Choroid plexus epithelial cell (primary cell): ENCODE results near the gene PDE9A.

Experiments
- DNase-seq: peaks from one replicate; pipeline ENCODE4 v3.0.0-alpha.2; 2010; ENCODE audit warnings: low read depth
- H3K4me3 ChIP-seq: 2 replicates; pipeline ENCODE4 v1.5.1; 2011; ENCODE audit warnings: low read depth, mild to moderate bottlenecking, control low read depth, low read length, moderate library complexity
- CTCF ChIP-seq: conservative IDR thresholded peaks from 2 replicates; pipeline ENCODE4 v1.5.1; 2011; ENCODE audit warnings: low read depth, mild to moderate bottlenecking, control low read depth, inconsistent platforms, low read length, moderate library complexity

PDE9A gene

GRCh38 chr21:42747746-42748351 is 94.4 kb downstream of the PDE9A start:
- DNase-seq = no peak
- TF ChIP-seq CTCF = no peak
- no peak overlapping the region for H3K4me3 ChIP-seq

- no peak for DNase-seq
- H3K4me3 ChIP-seq = no peak overlapping the region
- TF ChIP-seq CTCF = no peak
These were observed 95.3 kb downstream of the PDE9A start for GRCh38 chr21:42748620-42749176.

- no peak for DNase-seq
- H3K4me3 ChIP-seq = no peak overlapping the region
- TF ChIP-seq CTCF = no peak
These were observed 97.5 kb downstream of the PDE9A start for GRCh38 chr21:42750737-42751530.

GRCh38 chr21:42751866-42752265 is 98.4 kb downstream of the PDE9A start:
- DNase-seq = no peak
- no peak overlapping the region for H3K4me3 ChIP-seq
- TF ChIP-seq CTCF = no peak

- TF ChIP-seq CTCF = no peak
- no peak for DNase-seq
These were observed 100.4 kb downstream of the PDE9A start for GRCh38 chr21:42753804-42754203.

GRCh38 chr21:42754270-42754933 is 101.0 kb downstream of the PDE9A start:
- no peak for DNase-seq
- no peak for TF ChIP-seq CTCF
- H3K4me3 ChIP-seq = no peak overlapping the region

More at GRCh38 chr21:42753804-42754203, 100.4 kb downstream of the PDE9A start:
- no peak overlapping the region for H3K4me3 ChIP-seq
